ENCODE measurements around the gene UROD.
"Not testable (repeated sequence)": the region's sequence is repeated elsewhere in the genome, so short reads cannot be mapped to it uniquely, and the experiment has no call there.

Gene UROD

DNA sequence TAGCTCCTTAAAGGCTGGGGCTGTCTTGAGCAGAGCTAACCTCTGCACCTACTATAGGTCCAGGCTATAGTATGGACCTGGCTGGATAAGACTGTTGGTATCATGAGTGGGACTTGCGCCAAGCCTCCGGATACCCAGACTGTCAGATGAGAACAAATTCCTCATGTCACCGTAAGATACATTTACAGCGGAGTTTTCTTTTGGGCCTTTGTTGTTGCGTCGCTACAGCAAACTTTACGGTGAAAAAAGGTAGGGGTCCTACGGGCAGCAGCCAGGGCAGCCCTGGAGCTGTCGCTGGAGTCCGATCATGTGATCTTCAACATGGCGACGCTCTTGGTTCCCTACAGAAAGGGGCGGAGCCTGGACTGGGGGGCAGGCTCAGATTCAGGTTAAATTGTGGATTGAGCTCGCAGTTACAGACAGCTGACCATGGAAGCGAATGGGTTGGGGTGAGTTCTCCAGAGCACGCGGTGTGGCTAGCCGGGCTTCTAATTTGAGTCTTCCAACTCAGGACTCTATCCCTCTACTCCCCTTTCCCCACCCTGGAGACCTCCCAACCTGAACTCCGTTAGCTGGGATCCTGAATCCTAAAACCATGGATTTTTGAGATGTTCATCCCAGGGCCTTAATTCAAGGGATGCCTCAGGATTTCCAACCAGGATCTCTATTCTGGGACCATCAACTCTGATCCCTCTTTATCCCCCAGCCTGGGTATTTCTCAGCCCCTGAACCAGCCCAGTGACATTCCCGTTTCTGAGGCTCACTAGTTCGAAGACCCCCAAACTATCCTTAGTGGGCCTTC lies at the start of gene UROD:
UROD (plus strand) TSS at position 418 of the 802 bp plus-strand sequence; CDS start at position 430, 12 bp downstream.
- peak; percentile 22 to 92 (median 80) for DNase-seq

DNA sequence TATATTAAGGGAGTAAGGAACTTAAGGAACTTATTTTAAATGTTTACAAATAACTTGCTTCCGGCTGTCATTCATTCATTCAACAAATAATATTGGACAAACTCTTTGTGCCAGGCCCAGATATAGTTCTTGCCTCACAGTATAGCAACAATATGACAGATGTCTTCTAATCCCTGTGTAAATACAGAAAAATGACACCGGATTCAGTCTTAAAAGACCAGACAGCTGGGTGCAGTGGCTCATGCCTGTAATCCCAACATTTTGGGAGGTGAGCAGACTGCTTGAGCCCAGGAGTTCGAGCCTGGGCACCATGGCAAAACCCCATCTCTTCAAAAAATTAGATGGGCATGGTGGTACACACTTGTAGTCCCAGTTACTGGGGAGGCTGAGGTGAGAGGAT lies 49.3 kb upstream of the UROD start:
- no peak for DNase-seq

DNA sequence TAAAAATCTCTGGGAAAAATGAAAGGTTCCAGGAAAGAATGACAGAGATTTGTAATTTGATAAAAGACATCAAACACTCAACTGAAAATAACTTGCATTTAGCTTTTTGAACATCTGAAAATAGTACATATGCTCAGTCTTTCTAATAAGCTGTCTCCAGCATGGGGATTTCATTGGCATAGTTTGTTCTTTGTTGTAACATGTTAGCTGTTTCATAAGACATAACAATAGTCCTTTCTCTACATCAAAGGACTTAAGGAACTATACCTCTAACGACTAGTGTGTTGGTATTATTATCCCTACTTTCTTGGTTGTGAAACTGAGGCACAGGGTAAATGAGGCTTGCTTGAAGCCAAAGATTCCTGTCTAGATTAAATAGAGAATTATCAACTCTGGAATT lies 47.7 kb upstream of the UROD start:
- no peak for DNase-seq

DNA sequence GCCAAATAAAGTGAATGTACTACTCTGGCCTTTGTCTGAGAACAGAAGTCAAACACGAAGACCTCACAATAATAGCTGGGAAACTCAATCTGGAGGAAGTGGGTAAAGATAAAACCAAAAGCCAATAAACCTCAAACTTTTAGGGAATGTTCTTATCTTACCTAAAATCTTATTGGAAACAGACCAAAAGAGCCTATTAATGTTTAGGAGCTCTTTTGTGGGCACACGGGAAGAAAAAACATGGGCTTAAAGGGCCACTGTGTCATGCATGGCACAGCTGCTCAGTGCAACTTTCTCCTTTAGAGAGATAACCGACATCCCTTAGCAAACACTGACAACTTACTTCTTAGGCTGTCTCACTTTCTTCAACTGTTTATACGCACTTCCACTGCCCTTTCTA lies 41.7 kb upstream of the UROD start:
- DNase-seq: no peak

DNA sequence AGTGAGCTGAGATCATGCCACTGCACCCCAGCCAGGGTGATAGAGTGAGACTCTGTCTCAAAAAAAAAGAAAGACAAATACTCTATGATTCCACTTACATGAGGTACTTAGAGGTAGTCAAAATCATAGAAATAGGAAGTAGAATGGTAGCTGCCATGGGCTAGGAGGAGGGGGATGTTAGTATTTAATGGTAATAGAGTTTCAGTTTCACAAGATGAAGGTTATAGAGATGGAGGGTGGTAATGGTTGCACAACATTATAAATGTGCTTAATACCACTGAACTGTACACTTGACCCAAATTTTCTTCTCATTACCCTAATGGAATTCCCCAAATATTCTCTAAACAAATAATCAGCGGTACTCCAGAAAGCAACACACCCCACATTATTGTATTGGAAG lies 38.4 kb upstream of the UROD start:
- no peak for DNase-seq

GRCh38 chr1:44976252-44976651 lies 35.8 kb upstream of the UROD start:
- DNase-seq: no peak

DNA sequence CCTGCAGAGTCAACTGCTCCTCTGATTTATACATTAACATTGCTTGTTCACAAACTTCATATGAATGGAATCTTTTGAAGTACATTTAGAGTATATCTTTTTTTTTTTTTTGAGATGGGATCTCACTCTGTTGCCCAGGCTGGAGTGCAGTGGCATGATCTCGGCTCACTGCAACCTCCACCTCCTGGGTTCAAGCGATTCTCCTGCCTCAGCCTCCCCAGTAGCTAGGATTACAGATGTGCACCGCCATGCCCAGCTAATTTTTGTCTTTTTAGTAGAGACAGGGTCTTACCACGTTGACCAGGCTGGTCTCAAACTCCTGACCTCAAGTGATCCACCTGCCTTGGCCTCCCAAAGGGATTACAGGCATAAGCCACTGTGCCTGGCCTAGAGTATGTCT lies 34.7 kb upstream of the UROD start:
- not testable (repeated sequence) for DNase-seq

- DNase-seq: no peak
Measured at GRCh38 chr1:44985747-44986359, 26.2 kb upstream of the UROD start.

DNA sequence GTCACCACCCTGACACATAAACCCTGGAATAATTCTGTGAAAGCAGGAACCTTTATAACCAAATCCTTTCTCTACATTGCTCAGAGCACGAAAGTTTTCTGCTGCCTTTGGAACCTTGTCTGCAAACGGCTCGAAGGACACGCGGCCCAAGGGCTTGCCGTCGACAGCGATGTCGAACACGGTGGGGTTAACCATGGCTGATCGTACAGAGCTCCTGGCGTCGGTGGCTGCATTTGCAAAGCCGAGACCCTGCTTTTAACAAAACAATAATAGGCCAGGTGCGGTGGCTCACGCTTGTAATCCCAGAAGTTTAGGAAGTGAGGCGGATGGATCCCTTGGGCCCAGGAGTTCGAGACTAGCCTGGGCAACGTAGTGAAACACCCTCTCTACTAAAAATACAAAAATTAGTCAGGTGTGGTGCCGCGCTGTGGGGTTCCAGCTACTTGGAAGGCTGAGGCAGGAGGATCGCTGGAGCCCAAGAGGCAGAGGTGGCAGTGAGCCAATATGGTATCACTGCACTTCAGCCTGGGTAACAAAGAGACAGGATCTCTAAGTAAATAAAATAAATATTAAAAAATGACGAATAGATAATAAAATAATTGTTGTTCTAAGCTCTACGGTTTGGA lies 23.4 kb upstream of the UROD start:
- no peak for DNase-seq

DNA sequence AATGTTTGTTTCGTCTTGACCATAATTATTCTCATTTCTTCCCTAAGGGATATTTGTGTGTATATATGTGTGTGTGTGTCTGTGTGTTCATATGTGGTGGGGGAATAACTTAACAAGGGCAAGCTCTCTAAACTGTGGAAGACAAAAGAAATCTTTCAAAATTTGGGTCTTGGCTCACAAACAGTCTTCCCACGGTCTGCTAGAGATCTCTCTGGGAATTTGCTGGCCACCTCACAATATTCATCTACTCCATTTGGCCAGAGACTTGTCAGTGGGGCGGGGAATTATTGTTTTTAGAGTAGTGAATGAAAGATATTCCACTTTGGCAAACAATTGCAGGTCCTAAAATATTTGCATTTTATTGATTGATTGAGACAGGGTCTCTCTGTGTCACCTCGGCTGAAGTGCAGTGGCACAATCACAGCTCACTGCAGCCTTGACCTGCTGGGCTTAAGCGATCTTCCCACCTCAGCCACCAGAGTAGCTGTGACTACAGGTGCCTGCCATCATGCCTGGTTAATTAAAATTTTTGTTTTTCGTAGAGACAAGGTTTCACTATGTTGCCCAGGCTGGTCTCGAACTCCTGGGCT lies 17.6 kb upstream of the UROD start:
- no peak for DNase-seq

DNA sequence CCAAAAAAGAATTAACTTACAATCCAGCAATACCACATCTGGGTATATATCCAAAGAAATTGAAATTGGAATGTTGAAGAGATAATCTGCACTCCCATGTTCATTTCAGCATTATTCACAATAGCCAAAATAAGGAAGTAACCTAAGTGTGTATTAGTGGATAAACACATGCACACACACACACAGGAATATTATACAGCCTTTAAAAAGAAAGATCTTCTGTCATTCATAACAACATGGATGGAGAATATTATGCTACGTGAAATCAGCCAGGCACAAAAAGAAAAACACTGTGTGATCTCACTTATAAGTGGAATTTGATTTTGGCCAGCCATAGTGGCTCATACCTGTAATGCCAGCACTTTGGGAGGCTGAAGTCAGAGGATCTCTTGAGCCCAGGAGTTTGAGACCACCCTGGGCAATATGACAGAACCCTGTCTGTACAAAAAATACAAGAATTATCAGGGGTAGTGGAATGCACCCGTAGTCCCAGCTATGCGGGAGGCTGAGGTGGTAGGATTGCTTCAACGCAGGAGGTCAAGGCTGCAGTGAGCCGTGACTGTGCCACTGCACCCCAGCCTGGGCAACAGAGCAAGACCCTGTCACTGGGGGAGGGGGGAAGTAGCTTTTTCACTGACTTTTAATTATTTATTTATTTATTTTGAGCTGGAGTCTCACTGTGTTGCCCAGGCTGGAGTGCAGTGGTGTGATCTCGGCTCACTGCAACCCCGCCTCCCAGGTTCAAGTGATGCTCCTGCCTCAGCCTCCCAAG lies 16.4 kb upstream of the UROD start:
- no peak for DNase-seq

DNA sequence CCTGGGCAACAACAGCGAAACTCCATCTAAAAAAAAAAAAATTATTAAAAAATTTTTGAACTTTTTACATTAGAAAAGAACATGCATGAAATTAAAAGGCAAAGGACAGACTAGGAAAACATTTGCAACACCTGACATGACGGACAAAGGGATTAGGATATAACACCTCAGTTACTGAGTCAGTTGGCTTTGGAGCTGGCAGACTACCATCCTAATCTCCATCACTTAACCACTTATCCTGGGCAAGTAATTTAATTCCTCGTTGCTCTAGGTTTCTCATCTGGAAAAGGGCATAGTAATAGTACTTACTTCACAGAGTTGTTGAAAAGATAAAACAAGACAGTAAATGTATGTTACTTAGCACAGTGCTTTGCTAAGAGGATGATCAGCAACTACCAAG lies 12.8 kb upstream of the UROD start:
- DNase-seq: no peak

- peak in 1 of 14 donors; percentile 10 for DNase-seq
Measured at GRCh38 chr1:45001011-45001481, 11.0 kb upstream of the UROD start.

DNA sequence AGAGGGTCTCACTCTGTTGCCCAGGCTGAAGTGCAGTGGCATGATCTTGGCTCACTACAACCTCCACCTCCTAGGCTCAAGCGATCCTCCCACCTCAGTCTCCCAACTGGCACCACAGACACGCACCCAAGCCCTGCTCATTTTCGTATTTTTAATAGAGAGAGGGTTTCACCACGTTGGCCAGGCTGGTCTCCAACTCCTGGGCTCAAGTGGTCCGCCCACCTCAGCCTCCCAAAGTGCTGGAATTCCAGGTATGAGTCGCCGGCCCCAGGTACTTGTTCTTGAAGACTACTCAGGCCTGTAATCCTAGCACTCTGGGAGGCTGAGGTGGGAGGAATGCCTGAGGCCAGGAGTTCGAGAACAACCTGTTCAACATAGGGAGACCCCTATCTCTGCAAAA lies 10.5 kb upstream of the UROD start:
- not testable (repeated sequence) for DNase-seq

GRCh38 chr1:45002650-45003645 lies 9.1 kb upstream of the UROD start:
- no peak for DNase-seq

DNA sequence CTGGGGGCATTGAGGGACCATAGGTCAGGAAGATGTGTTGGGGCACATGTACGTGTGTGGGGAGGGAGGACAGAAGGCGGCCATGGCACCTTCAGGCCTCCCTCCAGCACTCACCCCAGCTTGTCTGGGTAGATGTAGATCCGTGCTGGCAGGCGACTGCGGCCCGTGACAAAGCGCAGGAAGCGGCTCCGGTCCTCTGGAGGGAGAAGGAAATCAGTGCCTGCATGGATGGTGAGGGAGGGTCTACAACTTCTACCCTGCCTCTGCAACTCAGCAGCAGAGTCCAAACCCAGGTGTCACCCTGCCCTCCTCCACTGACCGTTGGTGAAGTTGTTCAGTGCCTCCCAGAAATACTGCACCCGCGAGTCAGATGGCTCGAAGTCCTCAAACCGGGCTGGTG lies 8.3 kb upstream of the UROD start:
- no peak for DNase-seq

GRCh38 chr1:45004281-45004920 lies 7.7 kb upstream of the UROD start:
- DNase-seq: no peak

DNA sequence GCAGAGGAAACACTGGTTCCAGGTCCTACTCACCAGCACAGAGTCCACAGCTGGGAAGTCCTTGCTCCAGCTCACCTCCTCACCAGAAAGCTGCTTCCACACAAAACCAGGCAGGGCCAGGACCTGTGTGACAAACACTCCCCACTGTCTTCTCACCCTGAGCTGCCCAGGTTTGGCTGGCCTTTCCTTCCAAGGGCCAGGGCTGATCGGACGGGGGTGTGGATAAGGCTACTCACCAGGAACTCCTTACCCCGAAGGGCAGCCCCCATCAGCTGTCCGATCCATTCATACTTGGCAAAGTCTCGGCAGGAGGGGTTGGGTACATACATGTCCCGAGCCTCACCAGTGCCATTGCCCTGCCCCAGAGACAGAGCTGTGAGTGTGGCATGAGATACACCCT lies 6.3 kb upstream of the UROD start:
- DNase-seq: no peak

GRCh38 chr1:45007311-45007710 lies 4.7 kb upstream of the UROD start:
- DNase-seq: no peak

DNA sequence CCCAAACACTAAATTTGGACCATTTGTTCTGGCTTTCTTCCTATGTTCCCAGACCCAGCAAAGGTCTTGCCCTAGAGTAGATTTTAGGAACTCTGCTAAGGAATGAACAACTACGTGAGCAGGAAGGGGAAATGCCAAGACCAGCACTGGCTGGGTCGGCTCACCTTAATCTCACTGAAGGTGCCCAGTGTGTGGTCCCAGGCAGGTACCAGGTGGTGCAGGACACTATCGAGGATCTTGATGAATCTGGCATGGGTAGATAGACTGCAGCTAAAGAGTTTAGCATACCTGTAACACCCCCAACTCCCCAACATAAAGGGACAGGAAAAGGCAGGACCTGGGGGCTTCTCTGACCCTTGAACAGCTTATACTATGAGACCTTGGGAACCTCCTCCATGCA lies 4.0 kb upstream of the UROD start:
- DNase-seq: no peak

DNA sequence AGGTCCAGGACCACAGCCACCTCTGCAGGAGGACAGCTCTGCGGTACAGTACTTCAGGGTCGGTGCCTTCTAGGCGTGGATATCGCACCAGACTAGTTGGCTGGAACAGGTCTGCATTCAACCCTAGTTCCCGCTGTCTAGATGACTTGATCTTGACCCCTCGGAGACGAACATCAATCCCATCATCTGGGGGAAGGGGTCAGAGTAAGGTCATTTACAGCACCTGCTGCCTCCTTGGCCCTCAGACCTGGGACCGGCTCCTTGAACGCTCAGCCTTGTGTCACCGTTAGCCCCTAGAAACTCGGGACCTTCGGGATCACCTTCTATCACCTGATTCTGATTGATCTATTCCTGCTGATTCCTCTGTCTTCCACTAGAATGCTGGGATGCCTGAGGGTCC lies 3.5 kb upstream of the UROD start:
- no peak for DNase-seq

Data from C1 segment of cervical spinal cord (tissue), 14 donors.